HG03159 (cell line): ENCODE results near the gene TNFSF12.

Experiments
- ATAC-seq: cut with Tn5 transposase; IDR thresholded peaks from one replicate; pipeline ENCODE4 v1.9.1; 2021; ENCODE audit warnings: mild to moderate bottlenecking, moderate library complexity; ENCODE audit not compliant: unreplicated experiment

The TNFSF12 gene

DNA sequence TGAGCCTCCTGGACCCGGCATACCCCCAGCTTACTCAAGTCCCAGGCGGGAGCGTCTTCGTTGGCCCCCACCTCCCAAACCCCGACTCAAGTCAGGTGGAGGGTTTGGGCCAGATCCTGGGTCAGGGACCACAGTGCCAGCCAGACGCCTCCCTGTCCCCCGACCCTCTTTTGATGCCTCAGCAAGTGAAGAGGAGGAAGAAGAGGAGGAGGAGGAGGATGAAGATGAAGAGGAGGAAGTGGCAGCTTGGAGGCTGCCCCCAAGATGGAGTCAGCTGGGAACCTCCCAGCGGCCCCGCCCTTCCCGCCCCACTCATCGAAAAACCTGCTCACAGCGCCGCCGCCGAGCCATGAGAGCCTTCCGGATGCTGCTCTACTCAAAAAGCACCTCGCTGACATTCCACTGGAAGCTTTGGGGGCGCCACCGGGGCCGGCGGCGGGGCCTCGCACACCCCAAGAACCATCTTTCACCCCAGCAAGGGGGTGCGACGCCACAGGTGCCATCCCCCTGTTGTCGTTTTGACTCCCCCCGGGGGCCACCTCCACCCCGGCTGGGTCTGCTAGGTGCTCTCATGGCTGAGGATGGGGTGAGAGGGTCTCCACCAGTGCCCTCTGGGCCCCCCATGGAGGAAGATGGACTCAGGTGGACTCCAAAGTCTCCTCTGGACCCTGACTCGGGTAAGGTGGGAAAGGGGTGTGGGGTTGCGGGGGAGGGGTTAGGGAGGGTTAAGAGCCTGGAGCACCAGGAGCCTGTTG lies 14.4 kb downstream of the TNFSF12 start:
- no peak for ATAC-seq

DNA sequence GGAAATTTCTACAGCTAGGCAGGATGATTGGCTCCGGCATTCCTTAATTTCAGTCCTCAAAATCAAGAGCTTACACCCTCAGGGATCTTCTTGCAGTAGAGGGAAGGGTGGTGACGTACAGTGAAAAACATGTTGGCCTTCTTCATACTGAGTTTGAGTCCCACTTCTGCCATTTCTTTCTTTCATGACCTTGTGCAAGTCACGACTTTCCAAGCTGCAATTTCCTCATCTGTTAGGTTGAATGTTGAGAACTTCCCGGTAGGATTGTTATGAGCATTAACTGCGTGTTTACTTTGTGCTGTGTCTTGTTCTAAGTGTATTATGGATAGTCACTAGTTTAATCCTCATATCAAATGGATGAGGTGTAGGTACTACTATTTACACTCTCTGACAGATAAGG lies 20.7 kb downstream of the TNFSF12 start:
- ATAC-seq, result no peak

DNA sequence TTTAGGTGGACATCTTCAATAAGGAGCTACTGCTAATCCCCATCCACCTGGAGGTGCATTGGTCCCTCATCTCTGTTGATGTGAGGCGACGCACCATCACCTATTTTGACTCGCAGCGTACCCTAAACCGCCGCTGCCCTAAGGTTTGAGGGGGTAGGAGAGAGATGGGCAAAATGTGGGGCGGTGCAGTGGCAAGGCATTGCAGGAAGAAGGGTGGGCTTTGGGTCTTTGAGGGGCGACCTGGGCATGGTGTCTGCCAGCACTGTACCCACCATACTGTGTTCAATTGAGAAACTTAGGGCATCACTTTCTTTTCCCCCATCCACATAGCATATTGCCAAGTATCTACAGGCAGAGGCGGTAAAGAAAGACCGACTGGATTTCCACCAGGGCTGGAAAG lies 21.5 kb downstream of the TNFSF12 start:
- ATAC-seq, result no peak

DNA sequence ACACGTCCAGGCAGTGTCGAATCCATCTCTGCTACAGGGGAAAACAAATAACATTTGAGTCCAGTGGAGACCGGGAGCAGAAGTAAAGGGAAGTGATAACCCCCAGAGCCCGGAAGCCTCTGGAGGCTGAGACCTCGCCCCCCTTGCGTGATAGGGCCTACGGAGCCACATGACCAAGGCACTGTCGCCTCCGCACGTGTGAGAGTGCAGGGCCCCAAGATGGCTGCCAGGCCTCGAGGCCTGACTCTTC lies 23.4 kb downstream of the TNFSF12 start:
- ATAC-seq, result peak; percentile 90

DNA sequence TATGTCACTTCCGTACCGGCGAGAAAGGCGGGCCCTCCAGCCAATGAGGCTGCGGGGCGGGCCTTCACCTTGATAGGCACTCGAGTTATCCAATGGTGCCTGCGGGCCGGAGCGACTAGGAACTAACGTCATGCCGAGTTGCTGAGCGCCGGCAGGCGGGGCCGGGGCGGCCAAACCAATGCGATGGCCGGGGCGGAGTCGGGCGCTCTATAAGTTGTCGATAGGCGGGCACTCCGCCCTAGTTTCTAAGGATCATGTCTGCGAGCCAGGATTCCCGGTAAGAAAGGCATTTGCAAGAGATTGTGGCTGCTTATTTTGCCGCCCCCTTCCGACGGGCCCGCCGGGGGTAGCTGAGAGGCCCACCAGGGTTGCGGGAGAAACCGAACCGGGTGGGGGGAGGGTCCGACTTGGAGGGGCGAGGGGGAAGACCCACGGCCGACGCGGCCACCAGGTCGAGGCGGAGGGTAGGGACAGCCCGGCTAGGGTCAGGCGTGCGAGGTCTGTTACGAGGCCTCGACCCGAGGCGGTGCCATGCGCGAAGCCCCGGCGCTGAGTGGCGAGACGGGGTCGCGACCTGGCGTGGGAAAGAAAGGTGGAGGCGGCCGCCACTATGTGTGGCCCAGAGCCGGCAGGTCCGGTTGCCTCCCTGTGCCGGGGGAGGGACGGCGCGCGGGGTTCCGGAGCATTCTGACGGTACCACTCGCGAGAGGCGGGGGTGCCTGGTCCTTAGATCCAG lies 23.9 kb downstream of the TNFSF12 start:
- peak; percentile 0 for ATAC-seq

DNA sequence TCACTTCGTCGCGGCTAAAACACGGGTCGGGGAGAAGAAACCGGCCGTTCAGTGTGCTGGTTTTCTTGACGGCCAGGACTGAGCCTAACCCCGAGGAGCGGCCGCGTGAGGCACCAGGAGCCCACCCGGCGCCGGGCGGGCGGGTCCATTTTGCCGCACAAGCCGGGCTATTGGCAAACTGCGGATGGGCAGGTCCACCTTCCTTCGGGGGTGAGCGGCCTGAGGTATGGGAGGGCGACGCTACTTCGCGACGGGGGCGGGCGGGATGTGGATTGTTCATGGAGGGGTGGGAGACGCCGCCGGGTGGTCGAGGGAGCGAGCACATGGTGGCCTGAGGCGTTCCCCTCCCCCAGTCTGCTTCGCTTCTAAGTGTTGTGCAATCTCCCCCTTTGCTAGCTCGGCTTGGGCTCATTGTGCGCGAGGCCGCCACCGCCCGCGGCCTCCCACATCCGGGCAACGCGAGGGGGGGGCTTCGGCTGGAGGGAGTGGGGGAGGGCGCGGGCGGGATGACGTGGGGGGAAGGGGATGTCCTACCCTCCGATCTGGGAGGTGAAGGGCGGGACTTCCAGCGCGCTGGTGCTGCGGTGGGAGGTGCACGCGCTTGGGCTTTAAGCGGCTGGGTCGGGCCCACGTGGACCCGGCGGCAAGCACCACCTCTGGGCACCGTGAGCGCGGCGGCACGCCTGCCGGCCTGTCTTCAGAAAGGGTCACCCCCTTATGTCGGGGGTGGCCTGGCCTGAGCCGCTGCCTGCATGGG lies 24.6 kb downstream of the TNFSF12 start:
- no peak for ATAC-seq

DNA sequence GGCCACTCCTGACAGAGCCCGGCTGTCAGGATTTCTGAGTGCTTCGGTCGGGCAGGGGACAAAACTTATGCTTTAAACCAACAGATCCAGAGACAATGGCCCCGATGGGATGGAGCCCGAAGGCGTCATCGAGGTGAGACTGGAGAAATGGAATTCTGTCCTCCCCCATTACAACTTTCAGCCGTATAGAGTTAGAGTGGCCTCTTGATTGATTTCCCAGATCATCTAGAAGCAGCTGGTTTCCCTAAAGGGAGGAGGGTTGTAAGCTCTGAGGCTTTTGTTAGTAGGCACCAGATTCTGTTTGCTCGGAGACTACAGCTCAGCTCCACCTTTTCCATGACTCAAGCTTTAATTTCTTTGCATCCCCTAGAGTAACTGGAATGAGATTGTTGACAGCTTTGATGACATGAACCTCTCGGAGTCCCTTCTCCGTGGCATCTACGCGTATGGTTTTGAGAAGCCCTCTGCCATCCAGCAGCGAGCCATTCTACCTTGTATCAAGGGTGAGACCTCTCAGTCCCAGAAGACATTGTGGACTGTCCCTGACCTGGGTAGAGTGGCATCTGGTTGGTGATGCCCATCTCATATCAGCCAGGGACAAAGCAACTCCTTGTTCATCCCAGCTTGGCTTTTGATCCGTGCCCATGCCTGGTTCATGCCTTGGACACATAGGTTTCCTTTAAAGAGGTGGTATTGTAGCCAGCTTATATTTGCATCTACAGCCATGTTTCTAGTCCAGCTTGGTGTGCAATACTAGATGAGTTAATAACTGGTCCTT lies 25.5 kb downstream of the TNFSF12 start:
- ATAC-seq, result no peak

DNA sequence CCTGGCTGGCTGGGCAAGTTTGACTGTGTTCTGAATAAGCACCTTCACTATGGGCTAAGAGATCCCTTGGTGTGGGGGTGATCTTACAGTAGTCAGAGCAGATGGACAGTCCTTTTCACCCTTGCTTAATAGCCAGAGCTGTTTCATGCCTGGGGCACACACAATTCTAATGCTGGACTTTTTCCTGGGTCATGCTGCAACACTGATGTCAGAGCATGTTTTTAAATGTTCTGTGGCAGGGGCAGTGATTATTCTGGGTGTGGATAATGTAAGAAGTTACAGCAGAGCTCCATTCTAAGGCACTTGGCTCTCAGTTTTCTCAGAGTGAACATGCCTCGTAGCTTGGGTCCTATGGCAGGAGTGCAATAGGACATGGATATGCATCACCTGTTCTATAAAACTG lies 26.6 kb downstream of the TNFSF12 start:
- ATAC-seq, result no peak

DNA sequence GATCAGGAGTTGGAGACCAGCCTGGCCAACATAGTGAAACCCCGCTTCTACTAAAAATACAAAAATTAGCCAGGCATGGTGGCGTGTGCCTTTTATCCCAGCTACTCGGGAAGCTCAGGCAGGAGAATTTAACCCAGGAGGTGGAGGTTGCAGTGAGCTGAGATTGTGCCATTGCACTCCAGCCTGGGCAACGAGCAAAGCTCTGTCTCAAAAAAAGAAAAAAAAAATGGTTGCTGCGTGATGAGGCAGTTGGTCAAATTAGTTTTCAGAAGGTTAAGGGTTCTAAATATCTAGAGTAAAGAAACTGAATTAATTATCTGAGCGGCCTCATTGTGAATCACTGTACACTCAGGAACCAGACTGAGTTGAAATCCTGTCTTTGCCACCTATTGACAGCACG lies 27.1 kb downstream of the TNFSF12 start:
- no peak for ATAC-seq

DNA sequence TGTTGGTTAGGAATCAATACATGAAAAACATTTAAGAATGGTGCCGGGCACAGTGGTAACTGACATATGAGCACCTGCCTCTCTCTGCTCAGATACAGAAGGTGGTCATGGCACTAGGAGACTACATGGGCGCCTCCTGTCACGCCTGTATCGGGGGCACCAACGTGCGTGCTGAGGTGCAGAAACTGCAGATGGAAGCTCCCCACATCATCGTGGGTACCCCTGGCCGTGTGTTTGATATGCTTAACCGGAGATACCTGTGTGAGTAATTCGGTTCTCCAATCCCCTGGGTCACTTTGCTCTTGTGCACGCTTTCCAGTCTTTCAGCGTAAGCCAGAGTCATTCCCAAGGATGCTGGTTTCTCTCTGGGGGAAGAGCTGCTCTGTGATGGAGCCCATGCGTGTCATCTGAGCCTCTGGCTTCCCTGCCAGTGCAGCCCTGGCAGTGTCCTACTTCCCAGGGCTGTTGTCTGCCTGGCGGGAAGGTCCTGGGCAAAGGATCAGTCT lies 27.6 kb downstream of the TNFSF12 start:
- ATAC-seq, result no peak

DNA sequence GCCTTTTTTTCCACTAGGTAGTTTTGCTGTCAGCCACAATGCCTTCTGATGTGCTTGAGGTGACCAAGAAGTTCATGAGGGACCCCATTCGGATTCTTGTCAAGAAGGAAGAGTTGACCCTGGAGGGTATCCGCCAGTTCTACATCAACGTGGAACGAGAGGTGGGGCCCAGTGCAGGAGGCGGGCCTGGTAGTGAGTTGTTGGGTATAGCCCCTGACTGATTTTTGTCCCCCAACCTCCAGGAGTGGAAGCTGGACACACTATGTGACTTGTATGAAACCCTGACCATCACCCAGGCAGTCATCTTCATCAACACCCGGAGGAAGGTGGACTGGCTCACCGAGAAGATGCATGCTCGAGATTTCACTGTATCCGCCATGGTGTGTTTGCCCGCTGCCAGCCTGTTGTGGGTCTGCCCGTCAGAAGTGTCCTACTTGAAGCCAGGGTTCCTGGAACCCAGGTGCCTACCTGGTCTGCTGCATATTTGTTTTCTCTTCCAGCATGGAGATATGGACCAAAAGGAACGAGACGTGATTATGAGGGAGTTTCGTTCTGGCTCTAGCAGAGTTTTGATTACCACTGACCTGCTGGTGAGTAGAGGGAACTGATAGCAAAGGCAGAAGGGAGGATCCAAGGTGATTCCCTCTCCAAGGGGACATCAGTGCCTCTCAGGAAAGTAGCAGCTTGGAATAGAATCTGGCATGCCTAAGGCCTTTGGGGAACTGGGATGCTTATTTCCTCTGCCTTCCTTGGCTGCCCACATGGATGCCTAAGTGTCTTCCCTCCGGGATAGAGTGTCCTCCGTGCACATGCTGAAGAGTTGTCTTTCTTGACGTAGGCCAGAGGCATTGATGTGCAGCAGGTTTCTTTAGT lies 28.7 kb downstream of the TNFSF12 start:
- ATAC-seq, result no peak

DNA sequence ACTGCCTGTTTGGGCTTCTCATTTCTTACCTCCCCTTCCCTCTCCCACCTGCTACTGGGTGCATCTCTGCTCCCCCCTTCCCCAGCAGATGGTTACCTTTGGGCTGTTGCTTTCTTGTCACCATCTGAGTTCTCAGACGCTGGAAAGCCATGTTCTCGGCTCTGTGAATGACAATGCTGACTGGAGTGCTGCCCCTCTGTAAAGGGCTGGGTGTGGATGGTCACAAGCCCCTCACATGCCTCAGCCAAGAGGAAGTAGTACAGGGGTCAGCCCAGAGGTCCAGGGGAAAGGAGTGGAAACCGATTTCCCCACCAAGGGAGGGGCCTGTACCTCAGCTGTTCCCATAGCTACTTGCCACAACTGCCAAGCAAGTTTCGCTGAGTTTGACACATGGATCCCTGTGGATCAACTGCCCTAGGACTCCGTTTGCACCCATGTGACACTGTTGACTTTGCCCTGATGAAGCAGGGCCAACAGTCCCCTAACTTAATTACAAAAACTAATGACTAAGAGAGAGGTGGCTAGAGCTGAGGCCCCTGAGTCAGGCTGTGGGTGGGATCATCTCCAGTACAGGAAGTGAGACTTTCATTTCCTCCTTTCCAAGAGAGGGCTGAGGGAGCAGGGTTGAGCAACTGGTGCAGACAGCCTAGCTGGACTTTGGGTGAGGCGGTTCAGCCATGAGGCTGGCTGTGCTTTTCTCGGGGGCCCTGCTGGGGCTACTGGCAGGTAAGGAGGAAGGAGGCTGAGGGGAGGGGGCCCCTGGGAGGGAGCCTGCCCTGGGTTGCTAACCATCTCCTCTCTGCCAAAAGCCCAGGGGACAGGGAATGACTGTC lies 30.4 kb downstream of the TNFSF12 start, which contains the start of gene CD68:
CD68 (plus strand) TSS at position 638 of the 833 bp plus-strand sequence; CDS start at position 678, 40 bp downstream.
- peak; percentile 34 for ATAC-seq

DNA sequence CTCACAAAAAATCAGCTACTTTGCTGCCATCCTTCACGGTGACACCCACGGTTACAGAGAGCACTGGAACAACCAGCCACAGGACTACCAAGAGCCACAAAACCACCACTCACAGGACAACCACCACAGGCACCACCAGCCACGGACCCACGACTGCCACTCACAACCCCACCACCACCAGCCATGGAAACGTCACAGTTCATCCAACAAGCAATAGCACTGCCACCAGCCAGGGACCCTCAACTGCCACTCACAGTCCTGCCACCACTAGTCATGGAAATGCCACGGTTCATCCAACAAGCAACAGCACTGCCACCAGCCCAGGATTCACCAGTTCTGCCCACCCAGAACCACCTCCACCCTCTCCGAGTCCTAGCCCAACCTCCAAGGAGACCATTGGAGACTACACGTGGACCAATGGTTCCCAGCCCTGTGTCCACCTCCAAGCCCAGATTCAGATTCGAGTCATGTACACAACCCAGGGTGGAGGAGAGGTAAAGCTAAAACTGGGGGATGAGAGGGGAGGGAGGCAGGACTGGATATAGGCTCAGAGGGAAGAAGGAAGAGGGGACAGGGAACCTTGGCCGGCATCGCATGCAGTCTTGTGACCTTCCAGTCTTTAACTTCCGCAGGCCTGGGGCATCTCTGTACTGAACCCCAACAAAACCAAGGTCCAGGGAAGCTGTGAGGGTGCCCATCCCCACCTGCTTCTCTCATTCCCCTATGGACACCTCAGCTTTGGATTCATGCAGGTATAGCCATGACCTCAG lies 31.2 kb downstream of the TNFSF12 start:
- no peak for ATAC-seq

DNA sequence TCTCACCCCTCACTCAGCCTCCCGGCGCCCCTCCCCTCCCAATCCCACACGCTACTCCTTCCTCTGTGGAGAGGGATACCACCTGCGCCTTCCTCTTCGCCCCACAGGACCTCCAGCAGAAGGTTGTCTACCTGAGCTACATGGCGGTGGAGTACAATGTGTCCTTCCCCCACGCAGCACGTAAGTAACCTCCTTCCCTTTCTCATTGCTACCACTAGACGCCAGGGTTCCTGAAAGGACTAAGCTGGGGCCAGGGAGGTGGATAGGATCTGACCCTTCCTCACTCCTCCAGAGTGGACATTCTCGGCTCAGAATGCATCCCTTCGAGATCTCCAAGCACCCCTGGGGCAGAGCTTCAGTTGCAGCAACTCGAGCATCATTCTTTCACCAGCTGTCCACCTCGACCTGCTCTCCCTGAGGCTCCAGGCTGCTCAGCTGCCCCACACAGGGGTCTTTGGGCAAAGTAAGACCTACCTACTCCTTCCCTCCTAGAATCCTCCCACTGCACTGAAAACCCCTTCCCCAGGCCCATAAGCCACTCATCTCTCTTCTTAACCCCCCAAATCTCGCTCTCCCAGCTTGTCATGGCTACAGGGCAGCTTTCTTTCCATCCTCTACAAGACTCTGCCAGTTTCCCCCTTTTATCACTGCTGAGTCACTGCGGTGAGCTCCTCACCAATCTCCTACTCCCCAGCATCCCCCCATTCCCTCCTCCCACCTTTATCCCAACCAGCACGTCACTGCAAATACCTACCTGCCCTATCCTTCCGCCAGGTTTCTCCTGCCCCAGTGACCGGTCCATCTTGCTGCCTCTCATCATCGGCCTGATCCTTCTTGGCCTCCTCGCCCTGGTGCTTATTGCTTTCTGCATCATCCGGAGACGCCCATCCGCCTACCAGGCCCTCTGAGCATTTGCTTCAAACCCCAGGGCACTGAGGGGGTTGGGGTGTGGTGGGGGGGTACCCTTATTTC lies 32.0 kb downstream of the TNFSF12 start:
- ATAC-seq, result no peak

DNA sequence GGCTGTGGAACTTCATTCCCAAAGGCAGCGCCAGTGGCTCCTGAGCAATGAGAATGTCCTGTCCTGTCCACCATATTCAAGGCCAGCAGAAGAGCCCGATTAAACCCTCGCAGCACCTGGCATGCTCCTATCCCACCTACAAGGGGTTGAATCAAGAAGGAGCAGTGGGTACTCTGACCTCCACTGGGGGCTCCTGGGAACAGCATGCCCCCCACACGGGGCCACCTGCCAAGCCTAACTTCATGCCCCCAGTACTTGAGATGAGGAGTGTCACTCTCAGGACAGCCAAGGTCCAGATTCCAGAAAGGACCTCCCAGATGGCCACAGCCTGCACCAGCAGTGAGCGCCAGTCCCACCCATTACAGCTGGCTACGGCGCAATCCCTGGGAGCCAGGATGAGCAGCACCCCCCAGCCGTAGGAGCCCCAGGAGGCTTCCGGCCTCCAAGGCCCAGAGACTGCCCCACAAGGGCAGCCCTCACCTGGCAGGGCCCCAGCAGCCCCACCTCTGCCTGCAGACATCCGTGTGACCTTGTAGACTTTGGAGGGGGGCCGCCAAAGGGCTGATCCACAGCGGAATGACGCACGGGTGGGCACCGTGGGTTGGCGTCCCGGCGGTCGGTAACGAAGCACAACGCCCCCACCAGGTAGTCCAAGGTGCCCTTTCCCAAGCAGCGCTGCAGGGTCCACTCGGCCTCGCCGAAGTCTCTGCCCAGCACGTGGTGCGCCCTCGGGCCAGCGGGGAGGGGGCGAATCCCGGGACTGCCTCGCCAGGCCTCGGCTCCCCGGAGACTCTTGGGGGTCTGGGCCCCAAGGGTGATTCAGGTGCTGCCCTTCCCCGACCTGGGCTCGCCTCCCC lies 33.8 kb downstream of the TNFSF12 start:
- ATAC-seq, result no peak
